ENCODE measurements around the gene PLK5.
"Not testable (repeated sequence)": the region's sequence is repeated elsewhere in the genome, so short reads cannot be mapped to it uniquely, and the experiment has no call there.

PLK5 gene

GRCh38 chr19:1533510-1534150 is 9.8 kb downstream of the PLK5 start:
- TF ChIP-seq ZNF274 (IDR thresholded peaks at IDR 0.05; ENCODE audit: low read depth, low read length) = no peak
- H3K4me3 ChIP-seq (ENCODE audit: low read length) = no peak overlapping the region

- no peak for TF ChIP-seq ZNF274 (IDR thresholded peaks at IDR 0.05; ENCODE audit: low read depth, low read length)
- H3K4me3 ChIP-seq (ENCODE audit: low read length) = no peak overlapping the region
Measured at GRCh38 chr19:1534972-1535371, 11.1 kb downstream of the PLK5 start.

GRCh38 chr19:1535699-1536098 is 11.8 kb downstream of the PLK5 start:
- not testable (repeated sequence) for H3K4me3 ChIP-seq (ENCODE audit: low read length)

- no peak overlapping the region for H3K4me3 ChIP-seq (ENCODE audit: low read length)
- TF ChIP-seq ZNF274 (IDR thresholded peaks at IDR 0.05; ENCODE audit: low read depth, low read length) = no peak
Measured at GRCh38 chr19:1538978-1539377, 15.1 kb downstream of the PLK5 start.

- not testable (repeated sequence) for H3K4me3 ChIP-seq (ENCODE audit: low read length)
Measured at GRCh38 chr19:1539749-1540148, 15.9 kb downstream of the PLK5 start.

- TF ChIP-seq ZNF274 (IDR thresholded peaks at IDR 0.05; ENCODE audit: low read depth, low read length) = no peak
- H3K4me3 ChIP-seq (ENCODE audit: low read length) = no peak overlapping the region
Measured at GRCh38 chr19:1540365-1540925, 16.6 kb downstream of the PLK5 start.

- no peak overlapping the region for H3K4me3 ChIP-seq (ENCODE audit: low read length)
- no peak for TF ChIP-seq ZNF274 (IDR thresholded peaks at IDR 0.05; ENCODE audit: low read depth, low read length)
Measured at GRCh38 chr19:1549332-1549945, 25.6 kb downstream of the PLK5 start.

- no peak overlapping the region for H3K4me3 ChIP-seq (ENCODE audit: low read length)
- TF ChIP-seq ZNF274 (IDR thresholded peaks at IDR 0.05; ENCODE audit: low read depth, low read length) = no peak
Measured at GRCh38 chr19:1551068-1552040, 27.5 kb downstream of the PLK5 start.

GRCh38 chr19:1553415-1553814 is 29.5 kb downstream of the PLK5 start:
- H3K4me3 ChIP-seq (ENCODE audit: low read length) = no peak overlapping the region
- no peak for TF ChIP-seq ZNF274 (IDR thresholded peaks at IDR 0.05; ENCODE audit: low read depth, low read length)

- TF ChIP-seq ZNF274 (IDR thresholded peaks at IDR 0.05; ENCODE audit: low read depth, low read length) = no peak
- H3K4me3 ChIP-seq (ENCODE audit: low read length) = no peak overlapping the region
Measured at GRCh38 chr19:1554968-1555367, 31.1 kb downstream of the PLK5 start.

- TF ChIP-seq ZNF274 (IDR thresholded peaks at IDR 0.05; ENCODE audit: low read depth, low read length) = no peak
Measured at GRCh38 chr19:1555487-1556389, 31.9 kb downstream of the PLK5 start.

GRCh38 chr19:1556390-1557070 is 32.7 kb downstream of the PLK5 start:
- no peak overlapping the region for H3K4me3 ChIP-seq (ENCODE audit: low read length)
- TF ChIP-seq ZNF274 (IDR thresholded peaks at IDR 0.05; ENCODE audit: low read depth, low read length) = no peak

More at GRCh38 chr19:1555487-1556389, 31.9 kb downstream of the PLK5 start:
- H3K4me3 ChIP-seq (ENCODE audit: low read length) = no peak overlapping the region

- TF ChIP-seq ZNF274 (IDR thresholded peaks at IDR 0.05; ENCODE audit: low read depth, low read length) = no peak
- H3K4me3 ChIP-seq (ENCODE audit: low read length) = no peak overlapping the region
Measured at GRCh38 chr19:1558552-1558951, 34.7 kb downstream of the PLK5 start.
